Skeletal muscle satellite cell (primary cell): Measurements from ENCODE around the gene SERPINA10.
"Not testable (repeated sequence)": the region's sequence is repeated elsewhere in the genome, so short reads cannot be mapped to it uniquely, and the experiment has no call there.

Experiments used
- H3K27me3 ChIP-seq: 2 replicates; pipeline ENCODE4 v1.7.0; 2013; ENCODE audit warnings: low read length; ENCODE audit not compliant: control insufficient read depth, insufficient read depth
- H3K36me3 ChIP-seq: 2 replicates; pipeline ENCODE4 v1.7.0; 2013; ENCODE audit warnings: mild to moderate bottlenecking, control low read depth, low read length; ENCODE audit not compliant: insufficient read depth
- H3K4me1 ChIP-seq: 2 replicates; pipeline ENCODE4 v1.7.0; 2013; ENCODE audit warnings: low read length; ENCODE audit not compliant: control insufficient read depth, insufficient read depth
- H3K4me2 ChIP-seq: 2 replicates; pipeline ENCODE4 v1.7.0; 2013; ENCODE audit warnings: mild to moderate bottlenecking, low read length
- H3K4me3 ChIP-seq: 2 replicates; pipeline ENCODE4 v1.7.0; 2013; ENCODE audit warnings: low read length
- H3K9ac ChIP-seq: 2 replicates; pipeline ENCODE4 v1.7.0; 2013; ENCODE audit warnings: mild to moderate bottlenecking, low read depth, low read length, moderate library complexity
- H3K9me3 ChIP-seq: replicated peaks from 2 replicates; pipeline ENCODE4 v1.7.0; 2013; ENCODE audit warnings: mild to moderate bottlenecking, control low read depth, low read length

Gene SERPINA10

DNA sequence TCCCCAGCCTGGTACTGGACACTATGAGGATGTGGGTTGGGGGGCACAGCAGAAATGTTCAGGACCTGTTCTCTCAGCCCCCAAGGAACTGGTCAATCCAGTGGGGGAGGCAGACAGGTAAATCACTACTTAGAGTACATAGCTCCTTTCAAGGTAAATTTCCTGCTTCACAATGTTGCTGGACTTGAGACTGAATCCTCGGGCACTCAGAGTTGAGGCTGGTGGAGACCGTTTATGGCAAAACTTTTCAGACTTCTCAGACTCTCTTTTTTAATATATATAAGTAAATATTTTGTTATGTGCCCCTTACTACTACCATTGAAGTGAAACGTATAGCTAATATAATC, 483 bp upstream of the SERPINA10 start:
- Histone ChIP-seq H3K27me3 (peaks cover 3% of the 10 kb centered on the region), H3K36me3 (no peaks in the 10 kb centered on the region), H3K9me3 (no peaks in the 10 kb centered on the region), H3K9ac (no peak overlapping the region), H3K4me2 (no peak overlapping the region), H3K4me1 (no peaks in the 10 kb centered on the region), H3K4me3 (no peak overlapping the region)

DNA sequence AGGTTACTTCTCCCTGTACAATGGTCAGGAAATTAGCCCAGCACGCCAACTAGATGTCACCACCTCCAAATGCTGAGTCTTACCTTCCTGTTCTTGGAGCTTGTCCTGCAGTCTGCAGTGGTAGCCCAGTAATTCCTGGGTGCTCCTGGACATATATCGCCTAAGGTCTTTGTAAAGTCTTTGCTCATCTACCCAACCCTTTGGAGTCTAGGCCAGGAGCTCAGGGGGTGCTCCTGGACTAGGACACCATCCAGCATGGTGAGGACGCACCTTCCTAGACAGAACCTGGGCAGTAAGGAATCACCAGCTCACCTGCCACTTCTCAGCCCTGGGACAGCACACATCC, 569 bp downstream of the SERPINA10 start:
- H3K9me3 ChIP-seq = no peaks in the 10 kb centered on the region
- H3K4me2 ChIP-seq = no peak overlapping the region
- H3K36me3 ChIP-seq = no peaks in the 10 kb centered on the region
- H3K4me3 ChIP-seq = no peak overlapping the region
- H3K9ac ChIP-seq = no peak overlapping the region
- peaks cover 3% of the 10 kb centered on the region for H3K27me3 ChIP-seq
- H3K4me1 ChIP-seq = no peaks in the 10 kb centered on the region

DNA sequence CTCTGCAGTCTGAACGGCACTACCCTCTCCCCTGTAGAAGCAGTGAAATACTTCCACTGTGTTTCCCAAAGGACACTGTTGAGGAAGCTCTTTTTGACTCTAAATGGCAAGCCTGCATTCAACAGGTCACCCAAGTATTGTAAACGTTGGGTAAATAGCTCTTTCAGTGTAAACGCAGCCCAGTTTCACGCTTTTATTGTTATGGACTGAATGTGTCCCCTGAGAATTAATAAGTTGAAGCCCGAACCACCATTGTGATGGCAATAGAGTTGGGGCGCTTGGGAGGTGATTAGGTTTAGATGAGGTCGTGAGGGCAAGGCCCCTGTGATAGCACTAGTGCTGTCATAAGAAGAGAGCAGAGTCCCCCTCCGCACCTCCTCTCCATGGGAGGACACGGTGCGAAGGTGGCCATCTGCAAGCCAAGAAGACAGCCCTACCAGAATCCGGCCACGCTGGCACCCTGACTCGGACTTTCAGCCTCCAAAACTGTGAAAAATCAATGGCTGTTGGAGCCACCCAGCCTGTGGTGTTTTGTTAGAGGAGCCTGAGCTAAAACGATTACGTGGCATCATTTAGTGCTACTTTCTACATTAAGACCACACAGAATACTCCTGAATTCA, 1.1 kb downstream of the SERPINA10 start:
- Histone ChIP-seq H3K9me3 (no peaks in the 10 kb centered on the region), H3K27me3 (peaks cover 3% of the 10 kb centered on the region), H3K4me3 (no peak overlapping the region), H3K4me2 (no peak overlapping the region), H3K9ac (no peak overlapping the region), H3K4me1 (no peaks in the 10 kb centered on the region), H3K36me3 (no peaks in the 10 kb centered on the region)

DNA sequence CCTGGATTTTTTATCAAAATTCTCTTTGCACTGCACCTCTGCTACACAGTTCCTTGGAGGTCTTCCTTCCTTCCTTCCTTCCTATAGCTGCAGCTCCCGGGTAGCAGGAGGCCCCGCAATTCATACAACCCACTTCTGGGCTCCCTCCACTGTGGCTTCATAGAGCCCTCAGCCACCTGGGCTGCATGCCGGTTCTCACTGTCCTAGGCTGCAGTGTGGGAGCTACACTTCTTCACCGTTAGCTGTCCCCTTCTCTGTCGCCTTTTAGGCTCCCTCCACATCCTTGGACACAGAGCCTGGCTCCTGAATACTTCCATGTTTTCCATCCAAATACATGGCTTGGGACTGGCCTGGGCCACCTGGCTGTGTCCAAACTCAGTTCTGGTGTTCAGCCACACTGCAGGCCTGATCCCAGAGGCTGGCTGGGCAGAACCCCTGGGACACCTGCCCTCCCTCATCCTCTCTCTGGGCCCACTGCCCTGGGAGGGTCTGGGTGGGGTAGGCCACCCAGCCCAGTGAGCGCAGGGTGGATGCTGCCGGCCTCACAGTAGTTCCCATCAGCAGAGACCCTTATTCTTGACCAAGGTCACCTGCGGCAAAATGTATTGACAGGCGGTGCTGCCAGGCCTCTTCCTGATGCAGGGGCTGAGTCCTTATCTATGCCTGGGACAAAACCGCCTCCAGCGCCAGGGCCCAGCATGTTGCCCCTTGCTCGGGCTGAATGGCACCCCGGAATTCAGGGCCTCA, 1.7 kb downstream of the SERPINA10 start:
- no peaks in the 10 kb centered on the region for H3K9me3 ChIP-seq
- no peaks in the 10 kb centered on the region for H3K36me3 ChIP-seq
- H3K4me2 ChIP-seq = no peak overlapping the region
- no peak overlapping the region for H3K9ac ChIP-seq
- H3K4me3 ChIP-seq = no peak overlapping the region
- no peaks in the 10 kb centered on the region for H3K4me1 ChIP-seq
- peaks cover 3% of the 10 kb centered on the region for H3K27me3 ChIP-seq

DNA sequence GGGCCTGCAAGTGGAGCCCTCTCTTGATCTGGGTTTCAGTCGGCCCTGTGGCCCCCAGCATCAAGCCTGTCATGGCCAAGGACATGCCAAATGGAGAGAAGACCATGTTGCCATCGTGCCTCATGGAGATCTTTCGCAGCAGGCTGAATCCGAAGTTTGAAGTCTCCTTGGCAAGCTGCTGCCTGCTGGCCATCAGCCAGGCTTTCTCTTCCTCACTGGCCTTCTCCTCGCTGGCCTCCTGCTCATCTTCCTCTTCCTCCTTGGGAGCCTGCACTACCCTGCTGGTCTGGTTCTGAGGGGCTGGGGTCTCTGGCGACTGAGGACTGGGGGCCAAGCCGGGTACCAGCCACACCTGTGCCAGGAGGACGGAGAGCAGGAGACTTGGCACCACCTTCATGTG, 2.9 kb downstream of the SERPINA10 start:
- Histone ChIP-seq H3K9me3 (no peaks in the 10 kb centered on the region), H3K4me1 (no peaks in the 10 kb centered on the region), H3K4me2 (no peak overlapping the region), H3K36me3 (no peaks in the 10 kb centered on the region), H3K9ac (no peak overlapping the region), H3K27me3 (peaks cover 3% of the 10 kb centered on the region), H3K4me3 (no peak overlapping the region)

DNA sequence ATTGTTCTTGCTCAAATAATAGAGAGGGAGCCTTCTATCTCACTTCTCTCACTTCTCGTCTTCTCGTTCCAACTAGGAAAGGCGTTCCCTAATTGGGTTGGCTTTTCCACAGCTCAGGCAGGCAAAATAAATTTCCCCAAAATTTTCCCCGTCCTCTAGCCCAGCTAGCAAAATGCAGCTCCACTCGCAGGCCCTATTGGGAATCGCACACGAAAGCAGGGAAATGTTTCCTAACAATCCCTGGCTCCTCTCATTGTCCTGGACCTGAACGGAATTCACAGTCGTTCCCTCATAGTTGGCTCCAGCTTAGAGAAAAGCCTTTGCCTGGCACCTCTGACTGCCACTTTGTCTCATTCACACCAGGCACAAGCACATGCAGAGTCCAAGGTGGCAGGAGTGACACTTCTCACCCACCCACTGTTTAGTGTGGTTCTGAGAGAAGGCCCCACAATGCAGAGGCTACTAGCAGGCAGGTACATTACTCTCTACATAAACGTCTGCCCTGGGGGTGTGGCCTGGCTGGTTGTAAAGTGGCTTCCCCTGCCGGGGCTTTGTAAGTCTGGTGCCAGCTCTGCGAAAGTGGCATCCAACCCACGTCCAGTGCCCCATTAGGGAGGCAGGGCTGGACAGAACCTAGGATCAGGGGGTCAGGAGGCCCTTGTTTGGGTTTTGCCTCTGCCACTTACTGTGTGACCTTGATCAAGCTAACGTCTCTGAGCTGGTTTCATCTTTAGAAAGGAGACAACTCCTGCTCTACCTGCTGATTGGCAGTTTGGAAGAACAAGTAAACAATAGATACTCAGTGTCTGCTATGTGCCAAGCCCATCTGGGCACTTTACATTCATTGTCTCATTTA, 4.2 kb downstream of the SERPINA10 start:
- no peak overlapping the region for H3K4me3 ChIP-seq
- H3K4me1 ChIP-seq = no peaks in the 10 kb centered on the region
- no peaks in the 10 kb centered on the region for H3K36me3 ChIP-seq
- H3K9ac ChIP-seq = no peak overlapping the region
- no peaks in the 10 kb centered on the region for H3K27me3 ChIP-seq
- no peak overlapping the region for H3K4me2 ChIP-seq
- H3K9me3 ChIP-seq = no peaks in the 10 kb centered on the region

DNA sequence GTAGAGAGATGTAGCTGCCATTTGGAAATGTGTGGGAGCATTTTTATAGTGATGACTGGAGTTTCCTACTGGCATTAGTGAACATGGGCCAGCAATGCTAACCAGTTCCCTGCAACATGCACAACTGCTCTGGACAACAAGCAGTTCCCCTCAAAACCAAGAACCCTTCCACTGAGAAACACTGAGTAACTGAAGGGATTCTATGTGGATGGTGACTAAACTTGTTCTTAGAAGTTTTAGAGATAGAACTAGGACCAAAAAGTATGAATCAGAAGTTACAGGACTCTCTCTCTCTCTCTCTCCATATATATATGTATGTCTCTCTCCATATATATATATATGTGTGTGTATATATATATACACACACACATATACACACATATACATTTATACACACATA, 7.9 kb downstream of the SERPINA10 start:
- no peaks in the 10 kb centered on the region for H3K9me3 ChIP-seq
- H3K27me3 ChIP-seq = no peaks in the 10 kb centered on the region
- H3K9ac ChIP-seq = no peak overlapping the region
- no peaks in the 10 kb centered on the region for H3K36me3 ChIP-seq
- peaks cover 13% of the 10 kb centered on the region for H3K4me1 ChIP-seq
- no peak overlapping the region for H3K4me3 ChIP-seq
- no peak overlapping the region for H3K4me2 ChIP-seq

DNA sequence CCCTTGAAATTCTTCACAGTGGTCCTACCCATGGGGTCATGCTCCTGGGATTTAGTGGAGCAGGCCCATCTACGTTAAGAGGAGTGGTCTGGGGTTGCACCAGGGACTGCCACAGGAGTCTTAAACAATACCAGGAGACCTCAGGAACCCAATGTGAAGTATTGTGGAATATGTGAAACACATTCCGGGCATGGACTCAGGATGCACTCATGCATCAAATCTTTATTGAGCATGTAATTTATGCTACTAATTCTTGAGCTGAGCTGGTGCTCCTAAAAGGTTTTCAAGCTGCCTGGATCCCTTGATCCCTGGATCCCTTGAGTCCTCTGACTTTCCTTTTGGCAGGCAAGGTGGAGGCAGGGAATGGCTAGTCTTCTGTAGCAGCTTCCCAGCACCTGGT, 8.8 kb downstream of the SERPINA10 start:
- Histone ChIP-seq H3K36me3 (no peaks in the 10 kb centered on the region), H3K4me2 (no peak overlapping the region), H3K4me1 (peaks cover 15% of the 10 kb centered on the region), H3K9me3 (no peaks in the 10 kb centered on the region), H3K4me3 (no peak overlapping the region), H3K27me3 (no peaks in the 10 kb centered on the region), H3K9ac (no peak overlapping the region)

DNA sequence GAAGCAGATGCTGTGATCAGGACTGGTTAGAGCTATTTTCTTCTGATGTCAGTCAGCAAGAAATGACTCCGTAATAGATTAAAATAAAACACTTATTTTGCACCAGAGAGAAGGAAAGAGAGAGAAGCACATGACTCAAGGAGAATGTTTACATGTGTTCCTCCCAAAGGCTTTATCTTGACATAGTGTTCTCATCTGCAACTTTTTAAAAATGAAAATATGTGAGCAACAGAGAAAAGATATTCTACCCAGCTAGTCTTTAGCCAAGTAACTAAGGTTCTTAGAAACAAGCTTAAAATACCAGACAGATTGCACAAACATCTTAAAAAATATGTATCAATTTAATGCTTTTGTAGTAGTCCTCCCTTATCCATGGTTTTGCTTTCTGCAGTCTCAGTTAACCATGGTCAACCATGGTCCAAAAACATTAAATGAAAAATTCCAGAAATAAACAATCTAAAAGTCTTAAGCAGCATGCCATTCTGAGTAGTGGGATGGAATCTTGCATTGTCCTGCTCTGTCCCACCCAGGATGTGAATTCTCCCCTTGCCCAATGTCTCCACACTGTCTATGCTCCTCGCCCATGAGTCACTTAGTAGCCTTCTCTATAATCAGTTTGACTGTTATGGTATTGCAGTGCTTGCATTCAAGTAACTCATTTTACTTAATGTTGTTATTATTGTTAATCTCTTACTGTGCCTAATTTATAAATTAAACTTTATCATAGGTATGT, 9.9 kb downstream of the SERPINA10 start:
- Histone ChIP-seq H3K36me3 (no peaks in the 10 kb centered on the region), H3K4me3 (no peak overlapping the region), H3K9me3 (no peaks in the 10 kb centered on the region), H3K9ac (no peak overlapping the region), H3K4me1 (peaks cover 23% of the 10 kb centered on the region), H3K4me2 (peak overlapping the region; percentile 23), H3K27me3 (no peaks in the 10 kb centered on the region)

DNA sequence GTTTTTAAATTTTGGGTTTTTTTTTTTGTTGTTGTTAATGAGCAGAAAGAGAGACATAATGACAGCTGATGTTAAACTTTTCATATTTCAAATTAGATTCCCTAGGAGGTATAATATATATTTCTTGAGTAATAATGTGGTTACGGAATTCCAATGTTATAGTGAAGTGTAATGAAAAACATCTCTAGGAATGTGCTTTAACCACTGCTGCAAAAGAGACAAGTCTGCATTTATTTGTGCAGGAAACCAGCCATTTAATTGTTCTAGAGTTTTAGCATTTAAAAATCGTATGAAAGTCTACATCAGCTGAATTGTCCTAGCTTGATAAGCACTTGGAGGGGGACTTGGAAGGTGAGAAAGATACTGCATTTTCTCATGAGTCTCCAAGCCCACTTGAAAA, 14.3 kb downstream of the SERPINA10 start:
- Histone ChIP-seq H3K4me3 (no peak overlapping the region), H3K27me3 (no peaks in the 10 kb centered on the region), H3K36me3 (no peaks in the 10 kb centered on the region), H3K4me1 (peaks cover 23% of the 10 kb centered on the region), H3K4me2 (peak overlapping the region; percentile 62), H3K9ac (no peak overlapping the region), H3K9me3 (no peaks in the 10 kb centered on the region)

DNA sequence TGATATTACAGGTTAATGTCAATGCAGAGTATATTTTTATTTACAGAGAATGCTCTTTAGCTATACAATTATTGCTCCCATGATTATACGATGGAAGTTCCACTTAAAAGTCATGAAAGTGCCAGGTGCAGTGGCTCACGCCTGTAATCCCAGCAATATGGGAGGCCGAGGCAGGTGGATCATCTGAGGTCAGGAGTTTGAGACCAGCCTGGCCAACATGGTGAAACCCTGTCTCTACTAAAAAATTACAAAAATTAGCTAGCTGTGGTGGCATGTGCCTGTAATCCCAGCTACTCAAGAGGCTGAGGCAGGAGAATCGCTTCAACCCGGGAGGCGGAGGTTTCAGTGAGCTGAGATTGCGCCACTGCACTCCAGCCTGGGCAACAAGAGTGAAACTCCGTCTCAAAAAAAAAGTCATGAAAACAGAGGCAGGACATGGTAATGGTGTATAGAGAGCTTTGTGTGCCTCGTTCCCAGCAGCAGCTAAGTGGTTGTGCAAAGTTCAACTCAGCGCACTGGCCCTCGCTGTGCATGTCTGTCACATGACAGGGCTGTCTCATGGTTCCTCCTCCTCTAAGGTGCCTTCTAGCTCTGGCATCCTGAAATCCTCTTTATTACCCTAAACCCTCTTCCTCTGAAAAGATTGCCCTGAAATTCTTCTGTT, 16.0 kb downstream of the SERPINA10 start:
- not testable (repeated sequence) for H3K9me3 ChIP-seq, H3K4me3 ChIP-seq, H3K27me3 ChIP-seq, H3K9ac ChIP-seq, H3K4me2 ChIP-seq, H3K36me3 ChIP-seq
- H3K4me1 ChIP-seq = peaks cover 16% of the 10 kb centered on the region
